Thymus (tissue), 11 donors: Measurements from ENCODE around the gene TOX3. TPM values are rescaled to one million over a fixed set of nuclear protein-coding genes. Genes with fewer than 3 reads are reported as not detected.

ENCODE experiments used
- DNase-seq, 9 donors: peaks; one replicate each; pipeline ENCODE4 v3.0.0-alpha.2; 2013; ENCODE audit warnings: low spot score in 9 of 9, low read depth in 6 of 9, missing footprints in 1 of 9
- H3K27ac ChIP-seq, 2 donors: one replicate each; pipeline ENCODE4 v1.5.1; 2013; ENCODE audit warnings: control low read depth in 1 of 2, low read depth in 1 of 2, low read length in 1 of 2, mild to moderate bottlenecking in 1 of 2, moderate library complexity in 1 of 2
- H3K27me3 ChIP-seq, 2 donors: one replicate each; pipeline ENCODE4 v1.5.1; 2013; ENCODE audit warnings: low read length in 1 of 2; ENCODE audit not compliant: control insufficient read depth in 2 of 2, insufficient read depth in 1 of 2
- H3K36me3 ChIP-seq, 2 donors: one replicate each; pipeline ENCODE4 v1.5.1; 2013; ENCODE audit warnings: low read length in 1 of 2, mild to moderate bottlenecking in 1 of 2, moderate library complexity in 1 of 2; ENCODE audit not compliant: control insufficient read depth in 2 of 2, insufficient read depth in 2 of 2
- H3K4me1 ChIP-seq, 2 donors: one replicate each; pipeline ENCODE4 v1.5.1; 2013; ENCODE audit warnings: low read length in 2 of 2; ENCODE audit not compliant: control insufficient read depth in 2 of 2, insufficient read depth in 2 of 2
- H3K4me3 ChIP-seq, 2 donors: one replicate each; pipeline ENCODE4 v1.5.1; 2013; ENCODE audit warnings: low read length in 2 of 2, control low read depth in 1 of 2, mild to moderate bottlenecking in 1 of 2
- H3K9me3 ChIP-seq, 2 donors: one replicate each; pipeline ENCODE4 v1.5.1; 2013; ENCODE audit warnings: low read length in 1 of 2, mild to moderate bottlenecking in 1 of 2; ENCODE audit not compliant: control insufficient read depth in 2 of 2, insufficient read depth in 1 of 2
- WGBS: extraction: QIAGEN DNeasy Blood & Tissue Kit; methylation state at CpG from one replicate; pipeline ENCODE4 v1.1.7; 2013; 5-methylcytosine and 5-hydroxymethylcytosine counted together
- polyA plus RNA-seq: library from polyadenylated mRNA; stranded (reverse); fragments of 200-250 nt; gene quantifications from one replicate; pipeline ENCODE4 v1.2.3, GENCODE V29; 2013
- total RNA-seq: library from RNA; stranded (reverse); fragments of 120-200 nt; gene quantifications from one replicate; pipeline ENCODE4 v1.2.4, GENCODE V29; 2013
- donor health status: healthy.

TOX3 gene
- total and polyA plus RNA-seq, 2 donors, result 0.87 to 0.90 TPM

DNA sequence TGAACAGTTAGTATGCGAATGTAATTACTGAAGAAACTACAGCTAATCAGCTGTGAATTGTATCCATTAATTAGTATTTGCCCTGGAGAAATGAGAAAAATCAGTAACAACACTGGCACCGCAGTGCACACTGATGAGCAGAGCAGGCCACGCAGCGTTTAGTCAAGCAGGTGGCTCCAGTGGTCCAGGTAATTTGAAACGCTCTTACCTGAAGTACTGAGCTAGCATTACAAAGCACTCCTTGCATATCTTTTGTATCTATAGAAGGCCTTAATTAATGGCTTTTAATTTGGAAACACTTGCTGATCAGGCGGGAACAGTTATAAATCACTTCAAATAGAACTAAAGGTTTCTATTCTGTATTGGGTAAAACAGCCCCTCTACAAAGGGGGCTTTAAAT, 76.4 kb downstream of the TOX3 start:
- no peaks in the 10 kb centered on the region for H3K4me1 ChIP-seq
- H3K27me3 ChIP-seq, result no peaks in the 10 kb centered on the region
- no peak overlapping the region for H3K27ac ChIP-seq
- no peaks in the 10 kb centered on the region for H3K9me3 ChIP-seq
- DNase-seq, result no peak
- 82% methylated on average over 6 of the region's 6 CpGs for WGBS
- no peaks in the 10 kb centered on the region for H3K36me3 ChIP-seq
- H3K4me3 ChIP-seq, result no peak overlapping the region

DNA sequence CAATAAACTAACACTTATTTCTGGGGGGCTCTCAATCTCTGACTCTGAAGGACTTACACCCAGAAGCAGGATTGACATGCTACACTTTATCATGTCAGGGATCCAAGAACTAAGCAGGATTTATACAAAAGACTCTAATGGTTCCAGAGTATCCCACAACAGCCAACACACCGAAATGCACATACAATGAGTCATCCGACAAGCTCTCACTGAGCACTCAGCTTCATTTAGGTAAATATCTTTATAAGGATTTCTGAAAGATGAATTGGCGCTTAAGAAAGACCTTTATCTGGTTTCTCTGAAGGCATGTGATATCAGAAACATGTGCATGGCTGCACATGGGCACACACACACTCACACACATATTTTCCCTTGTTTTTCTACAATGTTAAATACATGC, 77.2 kb downstream of the TOX3 start:
- Histone ChIP-seq H3K27me3 (no peaks in the 10 kb centered on the region), H3K4me3 (no peak overlapping the region), H3K27ac (no peak overlapping the region), H3K4me1 (no peaks in the 10 kb centered on the region), H3K9me3 (no peaks in the 10 kb centered on the region), H3K36me3 (no peaks in the 10 kb centered on the region)
- DNase-seq, result no peak
- WGBS, result 90% methylated on average over 3 of the region's 3 CpGs

DNA sequence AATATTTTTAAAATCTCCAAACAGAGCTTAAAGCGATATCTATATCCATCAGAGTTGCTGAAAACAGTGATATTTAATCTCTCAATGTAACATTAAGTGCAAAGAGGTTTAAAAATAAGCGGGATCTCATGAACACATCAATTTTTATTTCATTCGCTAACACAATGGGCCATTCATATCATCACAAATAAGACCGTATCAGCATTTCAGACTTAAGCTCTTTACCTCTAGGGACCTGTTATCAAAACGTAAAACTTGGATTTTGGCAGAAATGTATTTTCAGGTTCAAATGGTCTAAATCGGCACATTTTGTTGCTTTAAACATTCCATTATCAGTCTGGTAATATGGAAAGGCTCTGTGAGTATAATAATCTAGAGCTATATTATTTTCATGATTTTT, 77.9 kb downstream of the TOX3 start:
- no peak overlapping the region for H3K27ac ChIP-seq
- no peak for DNase-seq
- no peak overlapping the region for H3K4me3 ChIP-seq
- H3K27me3 ChIP-seq, result no peaks in the 10 kb centered on the region
- no peaks in the 10 kb centered on the region for H3K36me3 ChIP-seq
- H3K9me3 ChIP-seq, result no peaks in the 10 kb centered on the region
- 95% methylated on average over 6 of the region's 6 CpGs for WGBS
- H3K4me1 ChIP-seq, result no peaks in the 10 kb centered on the region

DNA sequence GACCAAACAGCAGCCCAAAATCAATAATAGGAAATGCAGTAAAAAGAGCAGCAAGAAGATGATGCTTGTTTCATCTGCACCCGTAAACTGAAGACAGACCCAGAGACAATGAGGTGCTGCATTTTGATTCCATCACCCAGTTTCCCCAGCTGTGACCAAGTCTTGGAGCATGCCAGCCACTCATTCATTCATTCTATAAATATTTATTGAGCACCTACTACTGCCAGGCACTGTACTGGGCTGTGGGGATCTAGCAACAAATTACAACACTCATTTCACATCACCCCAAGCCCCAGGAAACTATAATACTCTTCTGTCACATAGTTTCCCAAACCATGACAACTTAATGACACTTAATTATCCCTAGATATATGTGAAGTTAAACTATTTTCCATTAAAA, 79.2 kb downstream of the TOX3 start:
- no peak overlapping the region for H3K4me3 ChIP-seq
- no peaks in the 10 kb centered on the region for H3K36me3 ChIP-seq
- no peaks in the 10 kb centered on the region for H3K4me1 ChIP-seq
- H3K27ac ChIP-seq, result no peak overlapping the region
- WGBS, result 91% methylated on average over 1 of the region's 1 CpG
- no peaks in the 10 kb centered on the region for H3K9me3 ChIP-seq
- no peak for DNase-seq
- no peaks in the 10 kb centered on the region for H3K27me3 ChIP-seq

DNA sequence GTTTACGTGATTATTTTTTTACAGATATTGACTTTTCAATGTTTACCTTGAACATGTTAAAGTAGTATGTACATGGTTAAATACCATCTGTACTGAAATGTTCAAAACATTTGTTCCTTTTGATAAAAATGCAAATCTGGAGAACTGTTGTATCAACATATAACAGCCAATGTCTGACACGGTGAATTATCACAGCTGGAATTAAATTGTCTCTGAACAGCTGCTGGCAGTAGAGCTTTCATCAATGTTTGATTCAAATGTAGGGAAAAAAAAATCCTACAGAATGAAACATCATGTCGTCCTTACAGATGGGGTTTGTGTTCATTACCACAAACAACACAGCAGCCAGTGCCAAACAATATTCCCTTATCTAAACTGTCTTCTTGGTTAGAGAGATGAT, 79.9 kb downstream of the TOX3 start:
- no peak overlapping the region for H3K4me3 ChIP-seq
- H3K27ac ChIP-seq, result no peak overlapping the region
- no peaks in the 10 kb centered on the region for H3K36me3 ChIP-seq
- H3K9me3 ChIP-seq, result no peaks in the 10 kb centered on the region
- no peaks in the 10 kb centered on the region for H3K27me3 ChIP-seq
- H3K4me1 ChIP-seq, result no peaks in the 10 kb centered on the region
- WGBS, result 85% methylated on average over 3 of the region's 3 CpGs
- DNase-seq, result no peak

DNA sequence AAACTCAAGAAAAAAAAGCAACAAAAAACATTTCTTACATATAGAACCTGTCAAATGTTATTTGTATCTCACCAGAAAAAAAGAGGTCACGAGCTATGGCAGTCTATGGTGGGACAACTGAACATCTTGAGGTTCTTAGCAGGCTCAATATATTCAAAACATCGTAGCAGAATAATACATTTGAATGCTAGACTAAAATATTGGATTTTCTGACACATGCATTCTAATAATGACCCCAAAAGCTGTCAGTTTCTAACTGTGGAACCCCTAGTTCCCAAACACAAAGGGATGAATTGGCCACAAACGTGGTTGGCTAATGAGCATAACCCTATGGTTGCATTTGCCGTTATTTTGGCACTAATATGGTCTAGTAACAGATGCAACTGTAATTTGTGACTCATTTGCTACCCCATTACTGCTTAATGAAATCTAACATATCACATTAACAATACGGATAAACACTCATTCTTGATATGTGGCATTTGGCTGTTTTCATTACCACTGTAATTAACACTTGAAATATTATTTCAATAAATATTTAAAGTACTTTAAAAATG, 81.2 kb downstream of the TOX3 start:
- no peak for DNase-seq
- Histone ChIP-seq H3K9me3 (no peaks in the 10 kb centered on the region), H3K36me3 (no peaks in the 10 kb centered on the region), H3K27ac (no peak overlapping the region), H3K4me3 (no peak overlapping the region), H3K4me1 (no peaks in the 10 kb centered on the region), H3K27me3 (no peaks in the 10 kb centered on the region)
- 83% methylated on average over 5 of the region's 5 CpGs for WGBS

DNA sequence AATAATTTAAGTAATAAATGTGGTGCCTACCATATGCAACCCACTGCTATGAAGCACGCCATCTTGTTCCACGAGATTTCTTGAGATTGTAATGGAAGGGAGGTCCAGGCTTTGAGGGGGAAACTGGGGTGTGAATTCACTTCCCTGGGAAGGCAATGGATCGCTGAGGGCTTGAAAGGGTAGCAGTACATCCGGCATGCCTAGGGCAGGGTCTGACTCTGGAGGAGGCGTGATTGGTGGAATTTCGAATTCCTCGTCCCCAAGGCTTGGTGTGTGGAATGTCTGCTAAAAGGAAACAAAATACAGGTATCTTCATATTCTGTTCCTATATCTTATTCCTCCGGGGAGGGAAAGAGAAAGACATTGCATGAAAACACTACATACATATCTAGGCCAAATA, 83.0 kb downstream of the TOX3 start:
- no peaks in the 10 kb centered on the region for H3K9me3 ChIP-seq
- DNase-seq, result no peak
- H3K4me1 ChIP-seq, result no peaks in the 10 kb centered on the region
- H3K36me3 ChIP-seq, result no peaks in the 10 kb centered on the region
- H3K4me3 ChIP-seq, result no peak overlapping the region
- 87% methylated on average over 8 of the region's 8 CpGs for WGBS
- H3K27me3 ChIP-seq, result no peaks in the 10 kb centered on the region
- H3K27ac ChIP-seq, result no peak overlapping the region

DNA sequence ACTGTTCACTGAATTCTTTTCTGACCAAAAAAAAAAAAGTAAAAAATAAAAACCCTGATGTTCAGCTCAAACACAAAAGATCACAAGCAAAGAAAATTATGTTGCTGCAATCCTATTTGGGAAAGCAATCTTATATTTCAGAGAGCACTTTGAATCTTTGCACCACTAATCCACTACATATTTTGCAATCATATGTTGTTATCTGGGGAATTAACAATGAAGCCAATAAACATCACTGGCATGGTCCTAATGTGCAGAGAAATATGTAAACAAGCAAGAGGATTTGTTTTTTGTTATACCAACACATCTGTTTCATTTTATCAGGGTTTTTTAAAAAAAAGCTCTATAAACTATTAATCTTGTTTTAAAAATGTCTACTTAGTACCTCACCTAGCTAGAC, 84.1 kb downstream of the TOX3 start:
- H3K36me3 ChIP-seq, result no peaks in the 10 kb centered on the region
- no peaks in the 10 kb centered on the region for H3K27me3 ChIP-seq
- no peak for DNase-seq

DNA sequence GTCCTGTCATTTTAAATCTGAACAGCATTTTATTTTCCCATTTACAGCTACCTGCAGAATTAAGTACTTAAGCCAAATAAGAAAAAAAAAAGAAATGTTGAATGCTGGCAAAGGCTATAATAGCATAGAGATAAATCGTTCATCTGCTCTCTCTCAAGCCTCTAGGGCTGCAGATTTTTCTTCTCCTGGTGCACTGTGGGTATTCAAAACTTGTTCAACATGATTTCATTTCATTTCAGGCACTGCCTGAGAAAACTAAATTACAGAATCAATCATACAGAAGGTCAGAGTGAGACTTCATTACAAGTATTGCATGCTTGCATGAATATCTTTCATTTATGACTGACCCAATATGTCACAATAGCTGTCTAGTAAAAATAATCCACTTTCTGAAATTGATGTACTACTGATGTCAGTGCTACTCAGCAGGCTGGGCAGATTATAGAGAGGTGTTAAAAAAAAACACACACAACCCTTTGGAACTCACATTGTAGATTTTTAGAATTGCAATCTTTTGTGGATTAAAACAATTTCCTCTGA, 86.2 kb downstream of the TOX3 start:
- no peak for DNase-seq
- Histone ChIP-seq H3K27ac (no peak overlapping the region), H3K4me1 (no peaks in the 10 kb centered on the region), H3K27me3 (no peaks in the 10 kb centered on the region), H3K4me3 (no peak overlapping the region), H3K36me3 (no peaks in the 10 kb centered on the region), H3K9me3 (no peaks in the 10 kb centered on the region)
- 64% methylated on average over 1 of the region's 1 CpG for WGBS

More for the DNA sequence above, 84.1 kb downstream of the TOX3 start:
- H3K9me3 ChIP-seq, result no peaks in the 10 kb centered on the region
- no peak overlapping the region for H3K4me3 ChIP-seq
- H3K4me1 ChIP-seq, result no peaks in the 10 kb centered on the region
- no peak overlapping the region for H3K27ac ChIP-seq

DNA sequence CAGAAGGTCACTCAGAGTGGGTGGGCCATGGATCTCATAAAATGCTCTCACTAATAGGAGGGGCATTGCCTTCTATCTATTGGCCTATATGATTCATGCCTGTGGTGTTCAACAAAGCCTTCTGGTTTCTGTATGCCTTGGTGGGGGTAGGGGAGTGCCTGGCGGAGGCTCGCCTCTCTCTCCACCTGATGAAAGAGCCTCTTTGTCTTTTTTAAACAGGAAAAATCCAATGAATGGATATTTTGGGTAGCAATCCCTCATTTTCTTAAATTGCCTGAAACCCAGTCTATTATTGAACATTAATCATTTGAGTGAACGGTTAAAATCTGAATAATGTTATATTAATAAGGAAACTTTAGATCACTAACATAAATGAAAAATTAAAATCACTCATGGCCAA, 90.6 kb downstream of the TOX3 start:
- Histone ChIP-seq H3K27me3 (no peaks in the 10 kb centered on the region), H3K36me3 (no peaks in the 10 kb centered on the region), H3K9me3 (no peaks in the 10 kb centered on the region), H3K27ac (no peak overlapping the region), H3K4me1 (no peaks in the 10 kb centered on the region), H3K4me3 (no peak overlapping the region)
- WGBS, result 93% methylated on average over 3 of the region's 3 CpGs
- DNase-seq, result no peak
